NCI-H748 (cell line): Measurements from ENCODE around the gene ALAD.
"Not testable (repeated sequence)": the region's sequence is repeated elsewhere in the genome, so short reads cannot be mapped to it uniquely, and the experiment has no call there.

Source experiments
- DNase-seq: peaks from one replicate; lab custom pipeline; 2025; ENCODE audit not compliant: unreplicated experiment; lab: John Stamatoyannopoulos, UW

ALAD gene

DNA sequence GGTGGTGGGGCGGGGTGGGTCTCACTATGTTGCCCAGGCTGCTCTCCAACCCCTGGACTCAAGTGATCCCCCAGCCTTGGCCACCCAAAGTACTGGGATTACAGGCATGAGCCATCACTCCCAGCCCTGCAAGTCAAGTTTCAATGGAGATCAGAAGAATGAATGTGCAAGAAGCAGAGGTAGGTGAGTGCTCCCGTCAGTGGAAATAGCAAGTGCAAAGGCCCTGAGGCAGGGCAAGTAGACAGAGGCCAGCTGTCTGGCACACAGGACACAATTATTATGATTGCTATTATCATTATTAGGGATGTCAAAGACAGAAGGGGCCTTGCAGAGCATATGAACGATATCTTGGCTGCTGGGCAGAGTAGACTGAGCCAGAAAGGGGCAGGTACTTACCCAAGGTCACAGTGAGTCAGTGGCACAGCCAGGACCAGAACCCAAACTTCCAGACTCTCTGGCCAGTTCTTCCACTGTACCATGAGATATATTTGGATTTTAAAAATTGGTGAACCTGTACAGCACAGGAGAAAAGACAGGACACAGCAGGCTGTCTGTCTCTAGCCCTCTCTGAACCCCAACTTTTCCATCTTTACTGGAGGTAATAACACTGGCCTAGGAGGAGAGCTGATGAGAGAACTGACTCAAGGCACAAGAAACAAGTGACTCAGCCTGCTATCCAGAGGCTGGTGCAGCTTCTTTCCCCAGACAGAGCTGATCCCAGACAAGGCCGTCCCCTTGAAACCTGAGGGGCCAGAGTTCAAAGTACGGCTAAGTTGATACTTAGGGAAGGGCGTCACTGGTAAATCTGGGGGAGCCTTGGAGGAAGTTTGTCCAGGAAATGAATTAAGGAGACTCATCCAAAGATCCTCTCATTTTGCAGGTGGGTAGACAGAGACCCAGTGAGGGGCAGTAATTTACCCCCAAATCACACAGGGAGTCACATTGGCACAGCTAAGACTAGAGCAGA, 25.7 kb downstream of the ALAD start:
- DNase-seq: no peak

DNA sequence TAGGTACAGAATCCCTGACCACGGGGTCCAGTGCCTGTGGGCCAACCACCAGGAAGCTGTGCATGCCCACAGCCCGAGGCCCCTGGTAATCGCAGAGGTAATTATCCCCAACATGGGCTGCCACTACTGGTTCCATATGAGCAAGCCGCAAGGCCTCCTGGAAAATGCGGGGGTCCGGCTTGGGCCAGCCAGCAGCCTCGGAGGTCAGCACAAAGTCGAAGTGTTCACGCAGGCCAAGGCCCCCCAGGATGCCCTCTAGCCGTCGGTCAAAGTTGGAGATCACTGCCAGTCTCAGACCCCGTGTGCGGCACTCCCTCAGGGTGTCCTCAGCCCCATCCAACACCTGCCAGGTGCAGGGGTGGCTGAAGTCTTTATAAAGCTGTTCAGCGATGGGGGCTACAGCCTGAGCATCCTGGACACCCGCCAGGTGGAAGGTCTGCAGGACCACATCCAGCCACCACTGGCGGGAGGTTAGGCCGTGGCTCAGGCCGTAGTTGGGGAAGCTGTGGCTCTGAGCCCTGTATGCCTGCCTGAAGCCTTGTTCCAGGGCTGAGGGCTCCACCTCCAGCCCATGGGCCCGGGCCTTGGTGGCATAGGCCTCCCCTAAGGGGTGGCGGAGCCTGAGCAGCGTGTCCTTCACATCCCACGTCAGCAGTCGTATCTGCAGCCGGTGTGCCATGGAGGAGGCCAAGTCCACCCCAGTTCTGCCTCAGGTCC, 27.2 kb downstream of the ALAD start:
- DNase-seq: no peak

DNA sequence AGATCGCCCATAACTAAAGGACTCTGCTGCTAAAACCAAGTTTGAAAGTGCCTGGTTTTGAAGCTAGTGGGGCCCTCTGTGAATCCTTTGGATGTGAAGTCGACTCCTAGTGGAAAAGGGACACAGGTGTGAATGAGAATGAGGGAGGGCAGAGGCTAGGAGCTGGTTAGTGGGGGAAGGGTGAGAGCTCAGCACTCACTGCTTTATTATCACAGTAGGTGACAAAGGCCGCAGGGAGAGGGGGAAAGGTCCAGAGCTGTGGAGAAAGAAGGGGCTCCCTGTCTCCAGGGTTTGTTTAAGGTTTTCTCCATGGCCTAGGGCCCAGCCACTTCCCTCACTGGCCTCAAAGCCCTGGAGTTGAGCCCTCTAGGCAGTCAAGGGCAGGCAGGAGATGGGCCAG, 27.8 kb downstream of the ALAD start:
- DNase-seq: no peak

DNA sequence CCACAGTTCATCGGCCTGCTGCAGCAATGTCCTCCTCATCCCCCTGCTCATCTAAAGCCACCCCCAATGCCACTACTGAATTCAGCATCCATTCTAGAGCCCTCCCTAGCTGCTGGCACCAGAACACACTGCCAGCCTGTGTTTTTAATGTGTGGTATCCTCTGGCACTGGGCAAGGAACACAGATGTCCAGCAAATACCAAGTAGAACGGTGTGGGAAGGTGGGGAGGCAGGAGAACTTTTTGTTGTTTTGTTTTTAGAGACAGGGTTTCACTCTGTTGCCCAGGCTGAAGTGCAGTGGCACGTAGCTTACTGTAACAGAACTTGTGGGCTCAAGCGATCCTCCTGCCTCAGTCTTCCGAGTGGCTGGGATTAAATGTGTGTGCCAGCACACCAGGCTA, 29.0 kb downstream of the ALAD start:
- no peak for DNase-seq

DNA sequence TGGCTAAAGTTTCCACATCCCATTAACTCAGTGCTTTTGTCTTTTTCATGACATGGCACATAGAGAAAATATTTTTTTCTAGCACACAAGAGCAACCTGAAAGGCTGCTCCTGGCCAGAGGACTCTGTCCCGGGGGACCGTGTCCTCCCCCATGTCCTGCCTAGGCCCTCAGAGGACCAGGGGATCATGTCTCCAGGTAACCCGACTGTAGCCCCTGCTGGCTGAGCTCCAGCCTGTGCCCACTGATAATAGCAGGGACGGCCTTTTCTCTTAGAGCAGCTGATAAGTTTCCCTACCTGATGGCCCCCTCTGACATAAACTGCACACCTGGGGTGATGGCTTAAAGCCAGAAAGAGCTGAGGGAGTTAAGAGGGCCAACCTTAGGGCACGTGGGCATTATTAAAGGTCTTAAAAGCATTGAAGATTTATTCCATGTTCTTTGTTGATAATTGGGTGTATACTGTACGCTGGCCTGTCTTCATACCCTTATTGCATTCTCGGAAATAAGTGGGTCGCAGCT, 30.2 kb downstream of the ALAD start:
- DNase-seq: no peak

DNA sequence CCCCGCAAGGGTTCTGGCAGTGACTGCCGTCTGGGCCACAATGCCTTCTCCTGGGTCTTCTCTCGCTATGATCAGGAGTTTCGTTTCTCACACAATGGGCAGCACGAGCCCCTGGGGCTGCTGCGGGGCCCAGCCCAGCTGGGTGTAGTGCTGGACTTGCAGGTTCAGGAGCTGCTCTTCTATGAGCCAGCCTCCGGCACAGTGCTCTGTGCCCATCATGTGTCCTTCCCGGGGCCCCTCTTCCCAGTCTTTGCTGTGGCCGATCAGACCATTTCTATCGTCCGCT, 31.3 kb downstream of the ALAD start:
- no peak for DNase-seq

DNA sequence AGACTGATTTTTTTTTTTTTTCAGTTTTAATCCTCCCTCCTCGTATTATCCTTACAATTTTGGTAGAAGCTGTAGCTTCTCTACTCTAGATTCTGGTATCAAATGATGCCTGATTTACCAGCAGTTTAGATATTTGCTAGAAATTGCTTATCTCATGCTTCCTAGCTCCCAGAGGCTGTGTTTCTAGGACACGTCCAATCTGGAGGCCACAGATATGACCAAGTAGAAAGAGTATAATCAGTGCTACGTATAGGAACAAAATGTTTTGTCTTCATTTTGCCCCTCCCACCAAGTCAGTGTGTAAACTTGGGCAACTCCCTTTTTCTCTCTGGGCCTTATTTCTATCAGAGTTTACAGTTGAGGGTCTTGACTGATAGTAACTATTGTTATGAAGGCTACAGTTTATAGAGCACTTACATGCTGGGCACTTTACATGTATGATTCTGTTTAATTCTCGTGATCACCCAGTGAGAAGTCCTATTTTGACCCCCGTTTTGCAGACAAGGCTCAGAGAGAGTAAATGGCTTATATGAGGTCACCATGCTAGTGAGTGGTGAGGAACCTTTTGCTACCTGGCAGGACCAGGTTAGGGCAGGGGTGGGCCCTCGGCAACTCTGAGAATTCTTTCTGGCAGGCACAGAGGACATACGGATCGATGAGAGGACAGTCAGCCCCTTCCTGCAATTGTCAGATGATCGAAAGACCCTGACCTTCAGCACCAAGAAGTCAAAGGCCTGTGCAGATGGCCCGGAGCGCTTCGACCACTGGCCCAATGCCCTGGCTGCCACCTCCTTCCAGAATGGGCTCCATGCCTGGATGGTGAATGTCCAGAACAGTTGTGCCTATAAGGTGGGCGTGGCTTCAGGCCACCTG, 31.9 kb downstream of the ALAD start:
- DNase-seq: no peak

DNA sequence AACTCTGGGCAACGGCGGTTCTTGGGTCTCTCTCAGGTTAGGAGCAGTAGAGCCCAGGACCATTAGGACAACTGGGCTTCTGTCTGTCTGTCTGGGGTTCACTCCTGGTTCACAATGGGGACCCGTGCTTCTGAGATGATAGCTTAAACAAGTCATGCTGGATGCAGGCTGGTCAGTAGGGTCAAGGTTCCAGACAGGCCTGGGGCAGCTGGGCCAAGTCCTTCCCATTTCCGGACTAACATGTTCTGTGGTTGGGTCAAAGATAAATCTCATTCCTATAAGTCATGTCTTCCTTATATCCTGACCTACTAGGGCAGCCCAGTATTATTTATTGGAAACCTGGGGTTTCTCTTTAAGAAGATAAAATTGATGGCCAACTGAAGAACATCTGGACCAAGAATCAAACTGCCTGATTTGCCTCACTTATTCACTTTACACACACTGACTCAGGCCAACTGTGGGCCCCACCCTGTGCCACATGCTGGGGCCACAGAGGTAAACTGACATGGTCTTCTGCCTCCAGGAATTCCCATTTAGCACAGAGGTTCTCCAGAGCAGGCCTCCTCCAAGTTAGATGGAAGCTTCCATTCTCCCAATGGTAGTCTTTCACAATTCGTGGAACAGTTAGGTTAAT, 32.6 kb downstream of the ALAD start:
- DNase-seq: no peak

DNA sequence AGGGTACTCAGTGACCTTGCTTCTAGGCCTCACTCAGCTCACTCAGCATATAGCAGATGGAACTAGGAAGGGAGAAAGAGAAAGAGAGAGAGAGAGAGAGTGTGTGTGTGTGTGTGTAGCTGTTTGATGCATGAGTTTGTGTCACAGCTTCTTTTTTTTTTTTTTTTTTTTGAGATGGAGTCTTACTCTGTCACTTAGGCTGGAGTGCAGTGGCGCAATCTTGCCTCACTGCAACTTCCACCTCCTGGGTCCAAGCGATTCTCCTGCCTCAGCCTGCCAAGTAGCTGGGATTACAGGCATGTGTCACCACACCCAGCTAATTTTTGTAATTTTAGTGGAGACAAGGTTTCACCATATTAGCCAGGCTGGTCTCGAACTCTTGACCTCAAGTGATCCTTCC, 35.4 kb downstream of the ALAD start:
- not testable (repeated sequence) for DNase-seq

DNA sequence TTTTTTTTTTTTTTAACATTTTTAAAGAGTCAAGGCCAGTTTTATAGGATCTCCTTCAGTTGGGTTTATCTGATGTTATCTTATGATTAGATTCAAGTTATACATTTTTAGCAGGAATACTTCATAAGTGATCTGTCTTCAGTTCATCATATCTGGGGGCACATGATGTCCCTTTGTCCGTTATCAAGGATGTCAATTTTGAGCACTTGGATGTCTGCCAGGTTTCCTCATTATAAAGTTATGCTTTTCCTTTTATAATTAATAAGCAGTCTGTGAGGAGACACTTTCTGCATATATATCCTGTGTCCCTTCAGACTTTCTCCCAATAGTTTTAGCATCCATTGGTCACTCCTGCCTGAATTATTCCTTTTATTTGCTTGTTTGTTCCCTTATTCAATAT, 36.1 kb downstream of the ALAD start:
- no peak for DNase-seq

DNA sequence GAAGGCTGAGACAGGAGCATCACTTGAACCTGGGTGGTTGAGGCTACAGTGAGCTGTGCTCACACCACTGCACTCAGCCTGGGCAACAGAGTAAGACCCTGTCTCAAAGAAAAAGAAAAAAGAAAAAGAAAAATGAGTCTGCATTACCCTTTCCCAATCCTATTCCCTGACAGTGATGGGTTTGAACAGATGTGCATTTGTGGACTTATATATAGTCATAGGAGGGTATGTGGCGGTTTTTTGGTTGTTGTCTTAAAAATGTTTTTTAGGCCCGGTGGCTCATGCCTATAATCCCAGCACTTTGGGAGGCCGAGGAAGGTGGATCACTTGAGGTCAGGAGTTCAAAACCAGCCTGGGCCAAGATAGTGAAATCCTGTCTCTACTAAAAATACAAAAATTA, 37.7 kb downstream of the ALAD start:
- DNase-seq: no peak

DNA sequence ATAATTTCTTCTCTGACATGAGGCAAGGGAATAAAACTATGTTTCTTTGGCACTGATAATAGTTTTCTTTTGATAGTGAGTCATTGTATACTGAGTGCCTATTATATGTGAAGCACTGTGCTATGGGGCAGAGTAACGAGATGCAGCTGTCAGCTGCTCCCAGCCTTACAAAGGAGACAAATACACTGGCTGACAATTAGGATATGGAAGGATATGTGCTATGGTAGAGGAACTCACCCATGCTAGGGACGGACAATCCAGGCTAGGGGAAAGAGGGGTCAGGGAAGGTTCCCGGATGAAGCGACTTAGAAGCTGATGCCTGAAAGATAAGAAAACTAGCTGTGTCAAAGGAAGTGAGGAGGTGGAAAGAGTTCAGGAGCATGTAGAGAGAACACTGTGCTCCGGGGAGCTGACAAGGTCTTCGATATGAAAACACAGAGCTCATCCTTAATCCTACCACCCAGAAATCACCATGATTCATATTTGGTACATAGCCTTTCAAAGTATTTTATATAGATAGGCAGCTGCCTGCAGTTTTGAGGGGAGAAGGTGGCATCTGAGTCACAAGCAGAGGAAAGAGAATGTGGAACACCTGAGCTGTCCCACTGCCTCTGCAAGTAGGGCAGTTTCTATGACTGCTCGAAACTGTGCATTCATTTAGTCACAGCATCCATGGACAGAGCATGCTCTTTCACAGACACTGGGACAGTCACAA, 39.6 kb downstream of the ALAD start:
- DNase-seq: no peak

DNA sequence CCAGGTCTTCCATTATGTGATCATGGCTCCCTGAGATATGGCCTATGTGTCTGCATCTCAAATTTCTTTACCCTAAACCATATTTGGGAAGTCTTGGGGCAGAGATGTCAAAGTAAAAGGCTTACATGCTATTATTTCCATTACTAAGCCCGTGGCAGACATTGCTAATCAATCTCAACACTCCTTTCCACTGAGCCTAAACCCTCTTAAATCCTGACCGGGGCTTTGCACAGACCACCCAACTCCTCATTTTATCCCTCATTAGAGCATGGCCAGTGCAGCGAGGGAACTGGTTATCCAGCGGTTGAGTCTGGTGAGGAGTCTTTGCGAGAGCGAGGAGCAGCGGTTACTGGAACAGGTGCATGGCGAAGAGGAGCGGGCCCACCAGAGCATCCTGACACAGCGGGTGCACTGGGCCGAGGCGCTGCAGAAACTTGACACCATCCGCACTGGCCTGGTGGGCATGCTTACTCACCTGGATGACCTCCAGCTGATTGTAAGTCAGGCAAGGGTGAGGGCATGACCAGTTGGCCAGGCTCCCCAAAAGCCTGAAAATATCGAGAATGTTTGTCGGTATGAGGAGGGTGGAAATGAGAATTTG, 40.7 kb downstream of the ALAD start:
- no peak for DNase-seq

DNA sequence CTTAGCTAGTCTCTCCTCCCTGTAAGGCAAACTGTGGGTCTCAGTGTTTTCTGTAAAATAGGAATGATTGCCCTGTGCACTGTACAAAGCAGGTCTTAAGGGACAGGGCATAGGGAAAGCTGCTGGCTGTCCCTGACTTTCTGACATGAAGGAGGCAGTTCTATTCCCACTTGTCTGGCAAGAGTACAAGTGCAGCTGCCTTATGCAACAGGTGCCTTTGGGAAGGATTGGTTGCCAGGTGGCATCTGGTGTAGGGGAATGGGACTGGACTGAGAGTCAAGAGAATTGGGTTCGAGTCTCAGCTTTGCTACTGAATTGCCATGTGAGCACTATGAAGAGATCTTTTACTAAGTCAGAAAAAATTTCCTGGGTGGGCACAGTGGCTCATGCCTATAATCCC, 41.7 kb downstream of the ALAD start:
- DNase-seq: no peak

DNA sequence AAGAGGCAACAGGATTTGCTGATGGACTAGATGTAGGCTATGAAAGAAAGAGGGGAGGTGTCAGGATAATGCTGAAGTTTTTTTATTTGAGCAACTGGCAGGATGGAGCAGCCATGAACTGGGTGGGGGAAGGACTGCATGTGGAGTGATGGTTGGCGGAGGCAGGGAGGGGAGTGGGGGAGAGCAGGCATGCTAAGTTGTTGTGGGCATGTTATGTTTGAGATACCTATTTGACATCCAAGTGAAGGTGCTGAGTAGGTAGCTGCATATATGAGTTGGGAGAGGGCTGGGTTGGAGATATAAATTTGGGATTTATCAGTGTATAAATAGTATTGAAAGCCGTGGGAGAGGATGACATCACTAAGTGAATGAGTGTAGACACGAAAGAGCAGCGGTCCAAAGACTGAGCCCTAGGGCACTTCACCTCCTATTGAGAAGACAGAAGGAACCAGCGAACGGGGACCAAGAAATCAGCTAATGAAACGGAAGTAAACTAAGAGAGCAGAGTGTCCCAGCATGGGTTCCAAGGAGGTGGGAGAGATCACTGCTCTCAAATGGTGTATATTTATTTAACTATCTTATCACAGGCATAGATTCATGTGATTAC, 44.3 kb downstream of the ALAD start:
- DNase-seq: no peak

DNA sequence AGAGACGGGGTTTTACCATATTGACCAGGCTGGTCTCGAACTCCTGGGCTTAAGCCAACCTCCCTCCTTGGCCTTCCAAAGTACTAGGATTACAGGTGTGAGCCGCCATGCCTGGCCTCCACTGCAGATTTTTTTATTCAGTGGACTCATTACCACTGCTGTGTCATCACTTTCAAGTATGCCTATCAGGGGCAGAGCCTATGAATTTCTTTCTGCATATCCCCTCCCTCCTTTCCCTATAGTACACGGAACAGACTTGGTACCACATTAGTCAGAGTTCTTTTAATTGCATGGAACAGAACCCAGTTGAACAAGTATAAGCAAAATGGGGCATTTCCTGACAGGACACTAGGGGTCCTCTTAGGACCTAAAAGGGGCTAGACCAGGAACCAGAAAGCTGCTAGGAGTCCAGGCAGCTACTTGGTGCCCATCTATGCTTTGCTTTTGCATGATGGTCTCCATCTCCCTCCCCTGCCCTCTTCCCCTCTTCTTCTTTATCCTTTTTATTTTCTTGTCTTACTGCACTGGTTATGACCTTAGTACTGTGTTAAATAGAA, 46.0 kb downstream of the ALAD start:
- DNase-seq: peak; percentile 12

DNA sequence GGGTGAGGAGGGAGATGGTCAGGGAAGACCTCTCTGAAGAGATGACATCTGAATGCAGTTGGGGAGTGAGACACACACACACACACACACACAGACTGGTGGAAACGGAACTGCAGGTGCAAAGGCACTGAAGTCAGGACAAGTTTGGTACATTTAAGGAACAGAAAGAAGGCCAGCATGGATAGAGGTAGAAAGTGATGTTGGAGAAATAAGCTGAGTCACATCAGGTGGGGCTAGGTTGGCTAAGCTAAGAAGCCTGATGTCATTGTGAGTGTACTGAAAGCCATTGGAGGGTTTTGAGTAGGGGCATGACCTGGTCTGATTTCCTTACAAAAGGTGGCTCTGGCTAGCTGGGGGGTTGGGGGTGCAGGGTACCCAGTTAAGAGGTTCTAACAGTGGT, 48.7 kb downstream of the ALAD start:
- no peak for DNase-seq

DNA sequence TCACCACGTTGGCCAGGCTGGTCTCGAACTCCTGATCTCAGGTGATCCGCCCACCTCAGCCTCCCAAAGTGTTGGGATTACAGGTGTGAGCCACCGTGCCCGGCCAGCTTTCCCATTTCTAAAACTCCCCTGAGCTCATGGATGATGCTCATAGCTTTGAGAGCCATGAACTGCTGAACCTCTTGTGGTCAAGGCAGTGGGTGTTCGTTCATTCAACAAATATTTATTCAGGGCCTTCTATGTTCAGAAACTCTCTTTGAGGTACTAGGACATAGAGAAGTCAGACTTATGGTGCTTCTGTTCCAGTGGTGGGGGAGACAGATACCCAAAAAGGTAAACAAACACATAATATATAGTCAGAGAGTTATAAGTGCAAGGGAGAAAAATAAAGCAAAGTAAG, 49.1 kb downstream of the ALAD start:
- no peak for DNase-seq

DNA sequence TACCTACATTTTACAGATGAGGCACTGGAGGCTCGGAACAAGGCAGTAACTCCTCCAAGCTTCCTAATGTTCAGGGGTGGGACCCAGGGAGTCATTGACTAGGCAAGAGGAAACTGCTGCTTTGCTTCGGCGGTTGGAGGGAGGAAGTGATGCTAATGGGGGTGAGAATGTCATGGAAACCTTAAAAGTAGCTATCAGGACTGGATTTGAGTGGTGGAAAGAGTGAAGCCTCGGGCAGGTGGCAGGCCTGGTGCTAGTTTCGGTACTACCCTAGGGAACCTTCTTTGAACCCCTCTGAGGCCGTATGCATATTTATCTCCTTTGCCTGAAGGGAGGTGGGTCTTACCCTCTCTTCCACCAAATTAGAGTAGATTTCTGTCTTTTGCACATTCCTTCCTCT, 50.1 kb downstream of the ALAD start:
- no peak for DNase-seq
